Measurements from ENCODE around the gene CD84.

The CD84 gene

DNA sequence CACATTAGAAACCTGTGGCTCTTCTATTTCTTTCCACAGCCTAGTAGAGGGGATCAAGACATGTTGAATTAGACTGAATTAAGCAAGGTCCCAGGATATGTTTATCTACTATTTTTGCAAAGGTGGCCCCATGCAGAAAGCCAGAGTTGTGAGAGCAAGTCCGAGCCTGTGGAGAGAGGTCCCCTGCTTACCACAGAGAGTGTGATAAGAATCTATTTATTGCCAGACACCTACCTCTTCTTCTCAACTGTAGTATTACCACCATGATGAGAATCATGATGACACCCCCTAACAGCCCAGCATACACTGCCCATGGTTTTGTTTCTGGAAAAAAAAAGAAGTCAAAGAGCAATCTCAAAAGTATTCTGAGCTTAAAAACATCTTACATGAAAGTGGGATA lies 44.6 kb upstream of the CD84 start:
- Histone ChIP-seq H3K27me3 (ENCODE audit: insufficient read depth, poor library complexity, severe bottlenecking) (no peaks in the 10 kb centered on the region), H3K4me3 (replicated peaks; ENCODE audit: insufficient read depth, low read length) (no peak overlapping the region), H3K27ac (replicated peaks) (no peak overlapping the region)
- no peak for DNase-seq (ENCODE audit: low read depth in 1 of 2, low spot score in 1 of 2)
- TF ChIP-seq, protein P1, sequence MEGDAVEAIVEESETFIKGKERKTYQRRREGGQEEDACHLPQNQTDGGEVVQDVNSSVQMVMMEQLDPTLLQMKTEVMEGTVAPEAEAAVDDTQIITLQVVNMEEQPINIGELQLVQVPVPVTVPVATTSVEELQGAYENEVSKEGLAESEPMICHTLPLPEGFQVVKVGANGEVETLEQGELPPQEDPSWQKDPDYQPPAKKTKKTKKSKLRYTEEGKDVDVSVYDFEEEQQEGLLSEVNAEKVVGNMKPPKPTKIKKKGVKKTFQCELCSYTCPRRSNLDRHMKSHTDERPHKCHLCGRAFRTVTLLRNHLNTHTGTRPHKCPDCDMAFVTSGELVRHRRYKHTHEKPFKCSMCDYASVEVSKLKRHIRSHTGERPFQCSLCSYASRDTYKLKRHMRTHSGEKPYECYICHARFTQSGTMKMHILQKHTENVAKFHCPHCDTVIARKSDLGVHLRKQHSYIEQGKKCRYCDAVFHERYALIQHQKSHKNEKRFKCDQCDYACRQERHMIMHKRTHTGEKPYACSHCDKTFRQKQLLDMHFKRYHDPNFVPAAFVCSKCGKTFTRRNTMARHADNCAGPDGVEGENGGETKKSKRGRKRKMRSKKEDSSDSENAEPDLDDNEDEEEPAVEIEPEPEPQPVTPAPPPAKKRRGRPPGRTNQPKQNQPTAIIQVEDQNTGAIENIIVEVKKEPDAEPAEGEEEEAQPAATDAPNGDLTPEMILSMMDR (IDR thresholded peaks at IDR 0.05; ENCODE audit: insufficient read depth, low read length), result no peak
- TF ChIP-seq, protein P2, sequence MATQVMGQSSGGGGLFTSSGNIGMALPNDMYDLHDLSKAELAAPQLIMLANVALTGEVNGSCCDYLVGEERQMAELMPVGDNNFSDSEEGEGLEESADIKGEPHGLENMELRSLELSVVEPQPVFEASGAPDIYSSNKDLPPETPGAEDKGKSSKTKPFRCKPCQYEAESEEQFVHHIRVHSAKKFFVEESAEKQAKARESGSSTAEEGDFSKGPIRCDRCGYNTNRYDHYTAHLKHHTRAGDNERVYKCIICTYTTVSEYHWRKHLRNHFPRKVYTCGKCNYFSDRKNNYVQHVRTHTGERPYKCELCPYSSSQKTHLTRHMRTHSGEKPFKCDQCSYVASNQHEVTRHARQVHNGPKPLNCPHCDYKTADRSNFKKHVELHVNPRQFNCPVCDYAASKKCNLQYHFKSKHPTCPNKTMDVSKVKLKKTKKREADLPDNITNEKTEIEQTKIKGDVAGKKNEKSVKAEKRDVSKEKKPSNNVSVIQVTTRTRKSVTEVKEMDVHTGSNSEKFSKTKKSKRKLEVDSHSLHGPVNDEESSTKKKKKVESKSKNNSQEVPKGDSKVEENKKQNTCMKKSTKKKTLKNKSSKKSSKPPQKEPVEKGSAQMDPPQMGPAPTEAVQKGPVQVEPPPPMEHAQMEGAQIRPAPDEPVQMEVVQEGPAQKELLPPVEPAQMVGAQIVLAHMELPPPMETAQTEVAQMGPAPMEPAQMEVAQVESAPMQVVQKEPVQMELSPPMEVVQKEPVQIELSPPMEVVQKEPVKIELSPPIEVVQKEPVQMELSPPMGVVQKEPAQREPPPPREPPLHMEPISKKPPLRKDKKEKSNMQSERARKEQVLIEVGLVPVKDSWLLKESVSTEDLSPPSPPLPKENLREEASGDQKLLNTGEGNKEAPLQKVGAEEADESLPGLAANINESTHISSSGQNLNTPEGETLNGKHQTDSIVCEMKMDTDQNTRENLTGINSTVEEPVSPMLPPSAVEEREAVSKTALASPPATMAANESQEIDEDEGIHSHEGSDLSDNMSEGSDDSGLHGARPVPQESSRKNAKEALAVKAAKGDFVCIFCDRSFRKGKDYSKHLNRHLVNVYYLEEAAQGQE (IDR thresholded peaks at IDR 0.05; ENCODE audit: insufficient replicate concordance, low read depth), result no peak
- TF ChIP-seq GABPA (IDR thresholded peaks at IDR 0.05; ENCODE audit: low read depth) (no peak), SPI1 (IDR thresholded peaks at IDR 0.05; ENCODE audit: borderline replicate concordance, low read depth) (no peak), POLR2AphosphoS5 (IDR thresholded peaks at IDR 0.05; ENCODE audit: low read depth) (no peak)

DNA sequence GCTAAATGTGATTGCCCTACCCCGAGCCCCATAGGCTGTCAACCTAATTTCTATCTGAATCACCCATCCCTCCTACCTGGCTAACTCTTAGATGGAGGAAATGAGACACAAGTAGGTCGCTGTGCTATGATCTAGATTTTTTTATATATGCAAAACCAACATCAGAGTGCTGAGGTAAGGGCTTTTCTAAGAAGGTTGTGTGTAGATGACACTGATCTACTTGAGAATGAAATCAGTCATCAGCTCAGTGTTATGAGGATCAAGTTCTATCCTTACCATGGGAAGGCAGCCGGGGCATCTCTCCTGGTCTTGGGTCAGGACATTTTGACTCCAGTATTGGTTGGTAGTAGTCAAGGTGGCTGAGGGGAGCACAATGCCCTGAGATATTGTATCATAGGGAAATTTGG lies 43.9 kb upstream of the CD84 start:
- no peaks in the 10 kb centered on the region for H3K27me3 ChIP-seq (ENCODE audit: insufficient read depth, poor library complexity, severe bottlenecking)
- no peak for DNase-seq (ENCODE audit: low read depth in 1 of 2, low spot score in 1 of 2)
- no peak overlapping the region for H3K4me3 ChIP-seq (replicated peaks; ENCODE audit: insufficient read depth, low read length)
- H3K27ac ChIP-seq (replicated peaks), result no peak overlapping the region
- TF ChIP-seq, protein P1 (IDR thresholded peaks at IDR 0.05; ENCODE audit: insufficient read depth, low read length), result no peak
- TF ChIP-seq, protein P2 (IDR thresholded peaks at IDR 0.05; ENCODE audit: insufficient replicate concordance, low read depth), result no peak
- TF ChIP-seq GABPA (IDR thresholded peaks at IDR 0.05; ENCODE audit: low read depth) (no peak), POLR2AphosphoS5 (IDR thresholded peaks at IDR 0.05; ENCODE audit: low read depth) (no peak), SPI1 (IDR thresholded peaks at IDR 0.05; ENCODE audit: borderline replicate concordance, low read depth) (no peak)

DNA sequence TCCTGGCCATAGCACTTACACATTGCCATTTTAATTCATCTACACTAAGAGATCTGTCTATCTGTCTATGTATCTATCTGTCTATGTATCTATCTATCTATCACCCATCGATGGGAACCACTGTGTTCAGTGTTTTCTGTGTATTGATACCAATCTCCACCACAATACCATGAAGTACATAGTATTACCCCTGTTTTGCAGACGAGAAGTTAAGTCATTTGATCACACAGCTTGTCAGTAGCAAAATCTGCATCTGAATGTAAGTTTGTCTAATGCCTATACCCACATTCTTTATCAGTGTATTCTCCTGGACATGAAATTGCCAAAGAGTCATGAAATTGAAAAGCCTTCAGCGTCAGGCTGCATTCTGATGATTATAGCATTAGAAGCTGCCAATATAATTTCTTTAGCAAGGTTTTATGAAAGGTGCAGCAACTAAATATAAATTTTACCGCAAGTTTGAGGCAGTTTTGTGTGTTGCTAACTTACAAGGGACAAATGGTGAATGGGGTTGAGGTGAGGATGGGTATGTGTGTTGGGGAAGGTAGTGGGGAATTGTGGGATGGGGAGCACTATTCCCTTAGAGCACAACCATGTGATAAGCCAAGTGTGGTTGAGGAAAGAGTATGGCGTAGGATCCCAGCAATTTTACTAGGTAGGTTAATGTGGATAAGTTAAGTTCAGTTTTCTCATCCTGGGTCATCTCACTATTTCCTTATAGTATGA lies 43.4 kb upstream of the CD84 start:
- Histone ChIP-seq H3K4me3 (replicated peaks; ENCODE audit: insufficient read depth, low read length) (no peak overlapping the region), H3K27ac (replicated peaks) (no peak overlapping the region), H3K27me3 (ENCODE audit: insufficient read depth, poor library complexity, severe bottlenecking) (no peaks in the 10 kb centered on the region)
- TF ChIP-seq SPI1 (IDR thresholded peaks at IDR 0.05; ENCODE audit: borderline replicate concordance, low read depth), result no peak
- no peak for DNase-seq (ENCODE audit: low read depth in 1 of 2, low spot score in 1 of 2)

DNA sequence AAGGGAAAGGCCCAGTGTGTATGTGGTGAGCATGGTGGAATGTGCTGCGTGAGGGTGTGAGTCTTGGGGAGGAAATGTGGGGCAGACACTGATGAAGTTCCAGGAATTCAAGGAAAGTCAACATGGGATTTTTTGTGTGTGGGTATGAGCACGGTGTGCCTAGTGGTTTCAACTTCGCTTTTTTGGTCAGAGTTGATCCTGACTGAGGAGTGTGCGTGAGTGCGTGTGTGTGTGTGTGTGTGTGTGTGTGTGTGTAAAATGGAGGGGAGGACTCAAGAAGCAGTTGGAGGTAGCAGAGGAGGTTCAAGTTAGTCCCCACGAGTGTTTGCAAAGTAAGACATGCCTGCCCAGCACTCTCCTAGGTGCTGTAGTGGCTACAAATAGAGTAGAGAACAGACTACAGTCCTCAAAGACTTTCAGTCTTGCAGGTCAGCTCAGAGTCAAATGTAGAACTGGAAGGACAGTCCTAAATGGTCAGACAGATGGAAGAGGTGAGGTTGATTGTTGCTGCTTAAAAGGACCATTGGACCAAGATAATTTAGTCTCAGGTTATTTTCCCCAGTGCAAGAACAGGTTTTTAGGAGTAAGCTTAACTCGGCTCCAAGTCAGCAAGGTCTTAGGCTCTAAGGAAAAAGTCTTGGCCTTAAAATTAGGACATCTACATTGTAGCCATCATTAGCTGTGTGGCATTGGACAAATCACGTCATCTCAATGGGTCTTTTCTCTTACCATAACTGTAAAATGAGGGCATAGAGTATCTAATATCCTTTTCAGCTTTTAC lies 42.5 kb upstream of the CD84 start:
- H3K4me3 ChIP-seq (replicated peaks; ENCODE audit: insufficient read depth, low read length), result no peak overlapping the region
- H3K27ac ChIP-seq (replicated peaks), result no peak overlapping the region
- TF ChIP-seq GABPA (IDR thresholded peaks at IDR 0.05; ENCODE audit: low read depth) (no peak), SPI1 (IDR thresholded peaks at IDR 0.05; ENCODE audit: borderline replicate concordance, low read depth) (no peak), POLR2AphosphoS5 (IDR thresholded peaks at IDR 0.05; ENCODE audit: low read depth) (no peak)
- TF ChIP-seq, protein P1 (IDR thresholded peaks at IDR 0.05; ENCODE audit: insufficient read depth, low read length), result no peak
- TF ChIP-seq, protein P2 (IDR thresholded peaks at IDR 0.05; ENCODE audit: insufficient replicate concordance, low read depth), result no peak
- H3K27me3 ChIP-seq (ENCODE audit: insufficient read depth, poor library complexity, severe bottlenecking), result no peaks in the 10 kb centered on the region
- DNase-seq (ENCODE audit: low read depth in 1 of 2, low spot score in 1 of 2), result no peak
